ENCODE results near the gene RADIL.

The RADIL gene

DNA sequence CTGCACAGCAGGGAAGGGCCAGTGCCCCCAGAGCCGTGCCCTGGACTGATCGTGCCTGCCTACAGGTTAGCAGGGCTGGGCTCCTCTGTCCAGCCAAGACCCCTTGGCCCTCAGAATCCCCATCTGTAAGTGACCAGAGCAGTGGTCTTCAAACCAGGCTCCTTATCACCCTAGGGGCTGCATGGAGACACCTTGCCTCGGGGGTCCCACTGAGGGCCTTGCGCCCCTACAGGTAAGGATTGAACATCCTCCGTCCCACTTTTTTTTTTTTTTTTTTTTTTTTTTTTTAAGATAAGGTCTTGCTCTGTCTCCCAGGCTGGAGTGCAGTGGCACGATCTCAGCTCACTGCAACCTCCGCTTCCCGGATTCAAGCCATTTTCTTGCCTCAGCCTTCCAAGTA is 32.6 kb upstream of the RADIL start:
- DNase-seq (ENCODE audit: extremely low read depth, insufficient read length) = no peak
- Histone ChIP-seq H3K36me3 (ENCODE audit: control insufficient read depth, insufficient read depth, low read length) (no peaks in the 10 kb centered on the region), H3K27me3 (replicated peaks; ENCODE audit: control insufficient read depth, insufficient read depth, low read length) (no peaks in the 10 kb centered on the region), H3K4me3 (replicated peaks; ENCODE audit: low read depth, low read length) (no peak overlapping the region)
- TF ChIP-seq, protein P1, sequence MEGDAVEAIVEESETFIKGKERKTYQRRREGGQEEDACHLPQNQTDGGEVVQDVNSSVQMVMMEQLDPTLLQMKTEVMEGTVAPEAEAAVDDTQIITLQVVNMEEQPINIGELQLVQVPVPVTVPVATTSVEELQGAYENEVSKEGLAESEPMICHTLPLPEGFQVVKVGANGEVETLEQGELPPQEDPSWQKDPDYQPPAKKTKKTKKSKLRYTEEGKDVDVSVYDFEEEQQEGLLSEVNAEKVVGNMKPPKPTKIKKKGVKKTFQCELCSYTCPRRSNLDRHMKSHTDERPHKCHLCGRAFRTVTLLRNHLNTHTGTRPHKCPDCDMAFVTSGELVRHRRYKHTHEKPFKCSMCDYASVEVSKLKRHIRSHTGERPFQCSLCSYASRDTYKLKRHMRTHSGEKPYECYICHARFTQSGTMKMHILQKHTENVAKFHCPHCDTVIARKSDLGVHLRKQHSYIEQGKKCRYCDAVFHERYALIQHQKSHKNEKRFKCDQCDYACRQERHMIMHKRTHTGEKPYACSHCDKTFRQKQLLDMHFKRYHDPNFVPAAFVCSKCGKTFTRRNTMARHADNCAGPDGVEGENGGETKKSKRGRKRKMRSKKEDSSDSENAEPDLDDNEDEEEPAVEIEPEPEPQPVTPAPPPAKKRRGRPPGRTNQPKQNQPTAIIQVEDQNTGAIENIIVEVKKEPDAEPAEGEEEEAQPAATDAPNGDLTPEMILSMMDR (IDR thresholded peaks at IDR 0.05; ENCODE audit: insufficient read depth, low read length, poor library complexity, severe bottlenecking) = no peak

- no peaks in the 10 kb centered on the region for H3K36me3 ChIP-seq (ENCODE audit: control insufficient read depth, insufficient read depth, low read length)
- no peaks in the 10 kb centered on the region for H3K27me3 ChIP-seq (replicated peaks; ENCODE audit: control insufficient read depth, insufficient read depth, low read length)
- TF ChIP-seq, protein P1 (IDR thresholded peaks at IDR 0.05; ENCODE audit: insufficient read depth, low read length, poor library complexity, severe bottlenecking) = no peak
- no peak overlapping the region for H3K4me3 ChIP-seq (replicated peaks; ENCODE audit: low read depth, low read length)
- DNase-seq (ENCODE audit: extremely low read depth, insufficient read length) = no peak
These were observed 27.8 kb upstream of the RADIL start for GRCh38 chr7:4911111-4911828.

- Histone ChIP-seq H3K36me3 (ENCODE audit: control insufficient read depth, insufficient read depth, low read length) (no peaks in the 10 kb centered on the region), H3K4me3 (replicated peaks; ENCODE audit: low read depth, low read length) (no peak overlapping the region), H3K27me3 (replicated peaks; ENCODE audit: control insufficient read depth, insufficient read depth, low read length) (no peaks in the 10 kb centered on the region)
- no peak for DNase-seq (ENCODE audit: extremely low read depth, insufficient read length)
- TF ChIP-seq, protein P1 (IDR thresholded peaks at IDR 0.05; ENCODE audit: insufficient read depth, low read length, poor library complexity, severe bottlenecking) = no peak
These were observed 23.2 kb upstream of the RADIL start for GRCh38 chr7:4906682-4907081.

DNA sequence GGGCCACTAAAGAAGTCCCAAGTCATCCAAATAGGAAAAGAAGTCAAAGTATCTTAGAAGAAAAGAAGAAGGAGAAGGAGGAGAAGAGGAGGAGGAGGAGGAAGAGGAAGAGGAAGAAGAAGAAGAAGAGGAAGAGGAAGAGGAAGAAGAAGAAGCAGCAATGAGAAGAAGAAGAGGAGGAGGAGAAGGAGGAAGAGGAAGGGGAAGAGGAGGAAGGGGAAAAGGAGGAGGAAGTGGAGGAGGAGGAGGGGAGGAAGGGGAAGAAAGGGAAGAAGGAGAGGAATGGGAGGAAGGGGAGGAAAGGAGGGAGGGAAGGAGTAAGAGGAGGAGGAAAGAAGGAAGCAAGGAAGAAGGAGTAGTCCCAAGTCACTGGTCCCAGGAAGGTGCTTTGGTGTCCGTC is 21.7 kb upstream of the RADIL start:
- no peak overlapping the region for H3K4me3 ChIP-seq (replicated peaks; ENCODE audit: low read depth, low read length)
- no peaks in the 10 kb centered on the region for H3K27me3 ChIP-seq (replicated peaks; ENCODE audit: control insufficient read depth, insufficient read depth, low read length)
- DNase-seq (ENCODE audit: extremely low read depth, insufficient read length) = no peak
- H3K36me3 ChIP-seq (ENCODE audit: control insufficient read depth, insufficient read depth, low read length) = no peaks in the 10 kb centered on the region
- TF ChIP-seq, protein P1 (IDR thresholded peaks at IDR 0.05; ENCODE audit: insufficient read depth, low read length, poor library complexity, severe bottlenecking) = no peak

- no peak for DNase-seq (ENCODE audit: extremely low read depth, insufficient read length)
- TF ChIP-seq, protein P1 (IDR thresholded peaks at IDR 0.05; ENCODE audit: insufficient read depth, low read length, poor library complexity, severe bottlenecking) = no peak
- Histone ChIP-seq H3K36me3 (ENCODE audit: control insufficient read depth, insufficient read depth, low read length) (no peaks in the 10 kb centered on the region), H3K4me3 (replicated peaks; ENCODE audit: low read depth, low read length) (no peak overlapping the region), H3K27me3 (replicated peaks; ENCODE audit: control insufficient read depth, insufficient read depth, low read length) (no peaks in the 10 kb centered on the region)
These were observed 20.8 kb upstream of the RADIL start for GRCh38 chr7:4904346-4904745.

DNA sequence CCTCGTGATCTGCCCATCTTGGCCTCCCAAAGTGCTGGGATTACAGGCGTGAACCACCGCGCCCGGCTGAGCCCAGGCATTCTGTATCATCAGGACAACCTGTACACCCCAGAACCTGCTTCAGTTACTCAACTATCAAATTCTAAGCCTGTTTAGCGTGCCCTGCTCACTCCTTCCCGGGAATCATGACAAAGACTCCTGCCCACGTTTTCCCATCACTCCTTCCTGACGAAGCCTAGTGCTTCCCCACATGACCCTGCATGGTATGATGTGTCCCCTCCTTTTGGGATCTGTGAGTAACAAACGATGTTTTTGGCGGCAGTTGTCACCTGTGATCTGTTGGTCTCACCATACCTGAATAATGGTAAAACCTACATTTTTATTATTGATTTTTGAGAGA is 12.2 kb upstream of the RADIL start:
- Histone ChIP-seq H3K36me3 (ENCODE audit: control insufficient read depth, insufficient read depth, low read length) (no peaks in the 10 kb centered on the region), H3K27me3 (replicated peaks; ENCODE audit: control insufficient read depth, insufficient read depth, low read length) (no peaks in the 10 kb centered on the region), H3K4me3 (replicated peaks; ENCODE audit: low read depth, low read length) (no peak overlapping the region)
- TF ChIP-seq, protein P1 (IDR thresholded peaks at IDR 0.05; ENCODE audit: insufficient read depth, low read length, poor library complexity, severe bottlenecking) = no peak
- no peak for DNase-seq (ENCODE audit: extremely low read depth, insufficient read length)

All from GM06990 (cell line).